ENCODE results near the gene SEZ6L.

DNA sequence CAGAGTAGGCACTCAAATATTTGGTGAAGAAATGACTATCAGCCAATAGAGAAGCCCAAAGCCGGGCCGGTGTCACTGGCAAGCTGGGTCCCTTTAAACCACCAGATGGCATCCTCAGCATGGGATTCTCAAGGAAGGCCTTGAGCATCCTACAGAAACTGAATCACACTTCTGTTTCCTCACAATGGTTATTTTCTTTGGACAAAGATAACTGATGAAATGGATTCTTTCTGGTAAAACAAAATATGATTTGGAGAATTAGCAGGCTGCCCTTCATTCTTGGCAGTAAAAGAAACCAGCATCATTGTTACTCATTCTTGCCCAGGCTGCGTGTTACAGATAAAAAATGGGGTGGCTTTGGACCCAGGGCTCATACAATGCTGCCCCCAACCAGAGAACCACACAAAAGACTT lies 229.5 kb downstream of the SEZ6L start:
- TF ChIP-seq, protein P1, sequence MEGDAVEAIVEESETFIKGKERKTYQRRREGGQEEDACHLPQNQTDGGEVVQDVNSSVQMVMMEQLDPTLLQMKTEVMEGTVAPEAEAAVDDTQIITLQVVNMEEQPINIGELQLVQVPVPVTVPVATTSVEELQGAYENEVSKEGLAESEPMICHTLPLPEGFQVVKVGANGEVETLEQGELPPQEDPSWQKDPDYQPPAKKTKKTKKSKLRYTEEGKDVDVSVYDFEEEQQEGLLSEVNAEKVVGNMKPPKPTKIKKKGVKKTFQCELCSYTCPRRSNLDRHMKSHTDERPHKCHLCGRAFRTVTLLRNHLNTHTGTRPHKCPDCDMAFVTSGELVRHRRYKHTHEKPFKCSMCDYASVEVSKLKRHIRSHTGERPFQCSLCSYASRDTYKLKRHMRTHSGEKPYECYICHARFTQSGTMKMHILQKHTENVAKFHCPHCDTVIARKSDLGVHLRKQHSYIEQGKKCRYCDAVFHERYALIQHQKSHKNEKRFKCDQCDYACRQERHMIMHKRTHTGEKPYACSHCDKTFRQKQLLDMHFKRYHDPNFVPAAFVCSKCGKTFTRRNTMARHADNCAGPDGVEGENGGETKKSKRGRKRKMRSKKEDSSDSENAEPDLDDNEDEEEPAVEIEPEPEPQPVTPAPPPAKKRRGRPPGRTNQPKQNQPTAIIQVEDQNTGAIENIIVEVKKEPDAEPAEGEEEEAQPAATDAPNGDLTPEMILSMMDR (IDR thresholded peaks at IDR 0.05; ENCODE audit: poor library complexity), result peak; percentile 75
- TF ChIP-seq EZH2 (IDR thresholded peaks at IDR 0.05; ENCODE audit: borderline replicate concordance) (no peak), EZH2phosphoT487 (IDR thresholded peaks at IDR 0.05; ENCODE audit: low read depth, severe bottlenecking, unreplicated experiment) (no peak)

Data from hepatocyte (in vitro differentiated cells).